ENCODE results near the gene TMEM50A. TPM values are rescaled to one million over a fixed set of nuclear protein-coding genes. Genes with fewer than 3 reads are reported as not detected.
"Not testable (repeated sequence)": the region's sequence is repeated elsewhere in the genome, so short reads cannot be mapped to it uniquely, and the experiment has no call there.

Gene TMEM50A
- total RNA-seq, 1 experiment from 2014 or later = 95.9 TPM

GRCh38 chr1:25329336-25329735 is 8.8 kb upstream of the TMEM50A start:
- not testable (repeated sequence) for H2BK12ac ChIP-seq (ENCODE audit: insufficient read length, low read depth, low read length); H3K27ac Mint-ChIP-seq; H3K14ac ChIP-seq (ENCODE audit: insufficient read depth, low read length)

More at GRCh38 chr1:25329336-25329735, 8.8 kb upstream of the TMEM50A start:
- not testable (repeated sequence) for H4K8ac ChIP-seq (replicated peaks; ENCODE audit: insufficient read length, low read depth, low read length); H3K4me1 Mint-ChIP-seq; H4K91ac ChIP-seq (ENCODE audit: insufficient read length, low read depth, low read length); H4K5ac ChIP-seq (ENCODE audit: insufficient read length, low read depth, low read length); H2BK20ac ChIP-seq (ENCODE audit: low read depth, low read length, poor library complexity, severe bottlenecking); H3K9me3 ChIP-seq (ENCODE audit: control insufficient read depth, low read depth, low read length); H3K23me2 ChIP-seq (ENCODE audit: insufficient read length, low read depth, low read length, poor library complexity, severe bottlenecking); DNase-seq; H3K27me3 Mint-ChIP-seq (ENCODE audit: low read depth); H3K4me2 ChIP-seq (ENCODE audit: insufficient read depth, insufficient read length, low read length); H3K56ac ChIP-seq (ENCODE audit: insufficient read length, low read depth, low read length); H2BK120ac ChIP-seq (ENCODE audit: low read depth, low read length, poor library complexity, severe bottlenecking); H3K23ac ChIP-seq (ENCODE audit: insufficient read length, low read depth, low read length); H2BK5ac ChIP-seq (ENCODE audit: insufficient read length, low read length); H2BK15ac ChIP-seq (ENCODE audit: low read depth, low read length); H3K9me3 Mint-ChIP-seq; H2AFZ ChIP-seq (ENCODE audit: low read length); H3K4me3 Mint-ChIP-seq; H3K18ac ChIP-seq (ENCODE audit: insufficient read length, low read depth, low read length); H4K20me1 ChIP-seq (ENCODE audit: control insufficient read depth, insufficient read depth, insufficient read length); H2AK5ac ChIP-seq (ENCODE audit: insufficient read length, low read length); H3K36me3 Mint-ChIP-seq (ENCODE audit: insufficient read depth in 1 of 3, low read depth in 3 of 3); H3K27ac ChIP-seq (ENCODE audit: insufficient read length, low read depth, low read length); H3K79me1 ChIP-seq (ENCODE audit: insufficient read depth, low read depth, low read length, poor library complexity, severe bottlenecking); H3K4me1 ChIP-seq (ENCODE audit: insufficient read depth, low read length); H3K79me2 ChIP-seq (ENCODE audit: insufficient read depth, low read length); H3K9ac ChIP-seq (ENCODE audit: extremely low read depth, insufficient read length, low read length); H3K27me3 ChIP-seq (ENCODE audit: insufficient read depth, low read length); H3T11ph ChIP-seq (ENCODE audit: low read length); H3K4ac ChIP-seq (ENCODE audit: low read depth, low read length)
- no CpG with 5 or more reads among the region's 5 CpGs for WGBS (ENCODE audit: extremely low coverage, insufficient read length, low lambda C conversion rate)
